NCI-H524 (cell line): ENCODE data around the gene PDZRN4.
"Not testable (repeated sequence)": the region's sequence is repeated elsewhere in the genome, so short reads cannot be mapped to it uniquely, and the experiment has no call there.

ENCODE experiments used
- DNase-seq, 2 experiments: peaks; one replicate each; lab custom pipeline; 2025; lab: John Stamatoyannopoulos, UW

Gene PDZRN4

GRCh38 chr12:41564816-41565215 is 376.7 kb downstream of the PDZRN4 start:
- no peak for DNase-seq

- no peak for DNase-seq
Observed at GRCh38 chr12:41566703-41567102, 378.6 kb downstream of the PDZRN4 start.

GRCh38 chr12:41573445-41573844 is 385.3 kb downstream of the PDZRN4 start:
- no peak for DNase-seq

GRCh38 chr12:41576925-41577324 is 388.8 kb downstream of the PDZRN4 start:
- DNase-seq, result no peak

GRCh38 chr12:41577995-41578394 is 389.9 kb downstream of the PDZRN4 start:
- no peak for DNase-seq

GRCh38 chr12:41585784-41586183 is 397.7 kb downstream of the PDZRN4 start:
- DNase-seq, result no peak

GRCh38 chr12:41587574-41587973 is 399.5 kb downstream of the PDZRN4 start:
- no peak for DNase-seq

GRCh38 chr12:41589878-41590277 is 401.8 kb downstream of the PDZRN4 start:
- no peak for DNase-seq

GRCh38 chr12:41596190-41596589 is 408.1 kb downstream of the PDZRN4 start:
- DNase-seq, result no peak

GRCh38 chr12:41604830-41605229 is 416.7 kb downstream of the PDZRN4 start:
- no peak for DNase-seq

- no peak for DNase-seq
Observed at GRCh38 chr12:41605545-41606305, 417.6 kb downstream of the PDZRN4 start.

GRCh38 chr12:41606468-41607445 is 418.6 kb downstream of the PDZRN4 start:
- no peak for DNase-seq

- no peak for DNase-seq
Observed at GRCh38 chr12:41612892-41613557, 424.9 kb downstream of the PDZRN4 start.

GRCh38 chr12:41615174-41615573 is 427.1 kb downstream of the PDZRN4 start:
- not testable (repeated sequence) for DNase-seq

- no peak for DNase-seq
Observed at GRCh38 chr12:41619705-41620104, 431.6 kb downstream of the PDZRN4 start.

GRCh38 chr12:41621291-41621690 is 433.2 kb downstream of the PDZRN4 start:
- no peak for DNase-seq
